ENCODE results near the gene PTPN5.
A peak's percentile ranks its signal among the peaks of the same experiment; 100 is the strongest.

PTPN5 gene

DNA sequence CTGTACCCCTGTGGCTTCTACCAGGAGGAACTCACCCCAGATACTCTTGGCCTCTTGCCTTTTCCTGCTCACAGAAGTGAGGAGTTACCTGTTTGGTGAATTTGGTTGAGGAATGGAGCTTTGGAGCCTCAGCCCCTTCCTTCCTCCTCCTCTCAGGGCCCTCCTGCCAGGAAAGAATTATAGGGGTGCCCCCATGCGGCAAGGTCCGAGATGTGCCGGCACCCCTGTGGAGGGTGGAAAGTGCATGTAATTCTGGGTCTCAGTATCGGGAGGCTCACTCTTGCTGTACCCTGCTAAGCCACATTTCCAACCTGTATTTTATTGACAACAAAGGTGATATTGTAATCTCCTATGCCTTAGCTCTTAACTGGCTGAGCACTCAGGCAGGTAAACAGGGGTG is 51.9 kb downstream of the PTPN5 start:
- no peak for DNase-seq (ENCODE audit: low read depth)

DNA sequence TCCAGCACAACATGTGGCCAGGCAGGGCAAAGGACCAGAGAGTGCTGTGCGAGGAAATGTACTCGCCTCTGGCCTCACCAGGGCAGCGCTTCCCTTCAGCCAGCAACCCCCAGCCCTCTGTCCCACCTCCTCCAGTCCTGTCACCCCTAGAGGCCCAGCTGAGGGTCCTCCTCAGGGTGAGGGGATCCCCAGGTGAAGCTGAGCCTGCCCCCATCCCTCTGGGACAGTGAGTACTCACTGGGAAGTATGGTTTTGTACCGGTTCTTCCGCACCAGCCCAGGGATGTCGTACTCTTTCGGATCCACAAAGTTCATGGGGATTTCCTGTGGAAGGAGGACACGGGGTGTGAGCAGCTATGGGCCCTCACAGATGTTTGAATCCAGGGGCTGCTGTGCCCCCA is 54.0 kb downstream of the PTPN5 start:
- no peak for DNase-seq (ENCODE audit: low read depth)

DNA sequence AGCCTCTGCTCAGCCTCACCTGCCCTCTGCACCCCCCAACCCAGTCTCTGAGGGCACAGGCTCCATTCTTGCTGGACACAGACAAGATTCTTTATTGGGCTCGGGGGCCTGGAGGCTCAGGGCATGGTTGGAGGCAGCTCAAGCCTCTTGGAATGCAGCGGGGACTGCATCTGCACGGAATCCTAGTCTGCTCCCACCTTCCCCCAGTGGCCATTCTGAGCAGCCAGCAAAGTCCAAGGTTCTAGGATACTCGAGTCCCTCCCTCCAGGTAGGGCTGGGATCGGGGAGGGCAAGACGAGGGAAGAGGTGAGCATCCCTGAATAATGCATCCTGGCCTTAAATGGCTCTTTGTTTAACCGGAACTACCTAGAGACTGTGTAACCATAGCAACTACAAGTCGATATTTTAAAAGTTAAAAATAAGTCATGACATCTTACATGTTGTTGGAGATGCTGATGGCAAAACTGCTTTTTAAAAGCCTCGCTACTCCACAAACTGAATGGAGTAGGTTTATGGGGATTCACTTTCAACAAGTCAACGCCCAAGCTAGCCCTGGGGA is 54.9 kb downstream of the PTPN5 start:
- no peak for DNase-seq (ENCODE audit: low read depth)

DNA sequence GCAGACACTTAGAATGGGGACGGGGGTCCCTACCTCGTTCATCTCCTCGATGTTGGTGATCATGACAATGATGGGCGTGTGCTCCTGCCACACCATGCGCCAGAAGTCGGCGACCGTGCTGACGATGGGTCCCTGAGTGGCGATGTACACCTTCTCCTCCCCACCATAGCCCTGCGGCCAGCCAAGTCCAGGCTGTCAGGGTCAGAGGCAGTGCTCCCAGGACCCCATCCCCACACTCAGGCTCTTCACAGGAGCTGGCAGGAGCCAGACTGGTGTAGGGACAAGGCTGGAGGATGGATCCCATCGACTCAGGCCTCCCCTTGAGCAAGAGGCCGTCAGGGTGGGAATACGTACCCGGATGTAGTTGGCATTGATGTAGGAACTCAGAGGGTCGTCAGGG is 58.4 kb downstream of the PTPN5 start:
- DNase-seq (ENCODE audit: low read depth) = no peak

DNA sequence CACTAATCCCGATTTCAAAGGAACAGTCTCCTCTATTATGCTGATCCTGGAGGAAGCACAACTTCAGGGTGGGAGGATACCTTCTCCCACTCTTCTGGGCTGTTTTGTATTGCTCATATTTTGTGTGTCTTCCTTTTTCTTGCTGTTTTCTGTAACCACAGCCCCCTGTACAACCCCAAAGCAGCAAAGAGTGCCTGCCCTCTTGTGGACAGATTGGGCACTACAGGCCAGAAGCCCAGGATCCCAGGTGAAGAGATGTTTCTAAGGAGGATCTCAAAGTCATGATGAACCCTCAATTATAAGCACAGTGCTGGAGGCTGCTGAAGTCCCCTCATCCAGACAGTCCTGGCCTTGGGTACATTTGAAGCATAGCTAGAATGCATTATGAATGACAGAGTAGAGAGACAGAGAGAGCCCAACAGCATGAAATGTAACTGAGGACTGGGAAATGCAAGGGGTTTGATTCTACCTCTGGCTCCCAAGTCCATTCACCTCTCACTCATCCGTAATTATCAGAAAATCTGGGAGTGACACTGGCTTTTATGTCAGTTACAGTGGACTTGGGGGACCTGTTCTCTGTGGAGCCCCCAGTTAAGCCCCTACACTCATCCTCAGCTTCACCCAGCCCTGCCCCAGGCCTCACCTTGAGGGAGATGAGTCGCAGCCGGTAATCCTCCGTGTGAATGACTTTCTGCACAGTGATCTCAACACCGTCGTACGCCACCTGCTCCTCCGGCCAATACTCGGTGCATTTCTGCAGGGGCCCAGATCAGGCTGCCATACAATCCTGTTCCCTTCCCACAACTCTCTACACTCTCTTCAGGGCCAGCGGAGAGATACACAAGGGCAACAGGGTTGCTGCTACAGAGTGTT is 59.4 kb downstream of the PTPN5 start:
- DNase-seq (ENCODE audit: low read depth) = peak; percentile 53

DNA sequence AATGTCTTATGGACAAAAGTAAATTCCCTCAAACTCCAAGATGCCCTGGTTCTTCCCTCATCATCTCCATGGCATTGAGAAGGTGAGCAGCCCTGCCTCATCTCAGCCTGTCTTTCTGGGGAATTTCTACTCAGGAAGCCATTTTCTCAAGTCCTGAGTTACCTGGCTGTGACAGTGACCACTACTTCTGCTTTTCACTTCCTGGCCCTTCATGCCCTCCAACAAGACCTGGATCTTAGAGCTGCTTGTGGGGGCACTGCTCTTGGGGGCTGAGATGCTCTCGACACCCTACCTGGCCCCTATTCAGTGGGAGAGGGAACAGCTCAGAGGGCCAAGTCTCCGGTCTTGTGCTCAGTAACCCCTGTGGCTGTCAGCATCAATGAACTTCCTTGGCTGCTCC is 60.2 kb downstream of the PTPN5 start:
- DNase-seq (ENCODE audit: low read depth) = no peak

DNA sequence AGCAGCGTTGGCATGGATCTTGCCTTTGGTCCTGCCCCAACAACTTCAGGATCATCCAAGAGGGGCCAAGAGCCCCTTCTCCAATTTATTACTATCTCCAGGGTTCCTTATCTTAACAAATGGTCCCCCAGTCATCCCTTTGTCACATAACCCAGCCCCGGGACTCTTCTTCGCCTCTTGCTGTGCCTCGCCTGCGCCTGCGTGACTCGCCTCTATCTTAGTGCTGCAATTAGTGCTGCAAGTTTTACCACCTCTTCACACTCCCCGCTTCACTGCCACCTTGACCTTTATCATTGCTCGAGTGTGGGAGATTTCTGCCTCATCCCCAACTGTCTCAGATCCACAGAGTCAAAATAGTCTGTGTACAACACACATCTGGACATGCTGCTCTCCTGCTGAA is 61.6 kb downstream of the PTPN5 start:
- DNase-seq (ENCODE audit: low read depth) = no peak

DNA sequence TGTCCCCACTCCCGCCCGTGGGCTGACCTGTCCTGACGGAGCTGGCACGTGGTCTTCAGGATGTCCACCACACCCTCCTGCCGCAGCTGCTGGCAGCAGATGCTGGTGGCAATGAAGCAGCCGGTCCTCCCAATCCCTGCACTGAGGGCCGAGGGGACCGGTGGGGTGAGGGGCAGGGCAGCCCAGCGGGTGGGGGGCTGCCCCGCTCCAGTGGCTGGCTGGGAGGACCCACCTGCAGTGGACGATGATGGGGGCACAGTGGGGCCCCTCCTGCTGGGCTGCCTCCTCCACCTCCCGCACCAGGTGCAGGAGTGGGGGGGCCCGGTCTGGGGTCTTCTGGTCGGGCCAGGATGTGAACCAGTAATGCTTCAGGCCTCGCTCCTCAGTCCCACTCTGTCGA is 62.2 kb downstream of the PTPN5 start:
- DNase-seq (ENCODE audit: low read depth) = no peak

DNA sequence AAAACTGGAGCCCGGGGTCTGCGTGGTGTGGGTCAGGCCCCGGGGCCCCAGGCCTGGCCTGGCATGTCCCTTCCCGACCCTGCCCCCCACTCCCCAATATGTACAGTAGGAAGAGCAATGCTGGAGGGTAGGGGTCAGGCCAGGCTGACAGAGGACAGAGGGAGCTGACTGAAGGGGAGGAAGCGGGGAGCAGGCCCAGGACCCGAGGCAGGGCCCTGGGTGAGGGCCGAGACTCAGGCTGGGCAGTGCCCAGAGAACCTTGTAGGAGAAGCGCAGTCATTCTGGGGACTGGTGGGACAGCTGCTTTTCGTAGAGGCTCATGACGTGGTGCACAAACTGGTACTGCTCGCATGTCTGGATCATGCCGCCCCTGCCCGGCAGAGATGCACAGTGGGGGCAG is 62.9 kb downstream of the PTPN5 start:
- no peak for DNase-seq (ENCODE audit: low read depth)

DNA sequence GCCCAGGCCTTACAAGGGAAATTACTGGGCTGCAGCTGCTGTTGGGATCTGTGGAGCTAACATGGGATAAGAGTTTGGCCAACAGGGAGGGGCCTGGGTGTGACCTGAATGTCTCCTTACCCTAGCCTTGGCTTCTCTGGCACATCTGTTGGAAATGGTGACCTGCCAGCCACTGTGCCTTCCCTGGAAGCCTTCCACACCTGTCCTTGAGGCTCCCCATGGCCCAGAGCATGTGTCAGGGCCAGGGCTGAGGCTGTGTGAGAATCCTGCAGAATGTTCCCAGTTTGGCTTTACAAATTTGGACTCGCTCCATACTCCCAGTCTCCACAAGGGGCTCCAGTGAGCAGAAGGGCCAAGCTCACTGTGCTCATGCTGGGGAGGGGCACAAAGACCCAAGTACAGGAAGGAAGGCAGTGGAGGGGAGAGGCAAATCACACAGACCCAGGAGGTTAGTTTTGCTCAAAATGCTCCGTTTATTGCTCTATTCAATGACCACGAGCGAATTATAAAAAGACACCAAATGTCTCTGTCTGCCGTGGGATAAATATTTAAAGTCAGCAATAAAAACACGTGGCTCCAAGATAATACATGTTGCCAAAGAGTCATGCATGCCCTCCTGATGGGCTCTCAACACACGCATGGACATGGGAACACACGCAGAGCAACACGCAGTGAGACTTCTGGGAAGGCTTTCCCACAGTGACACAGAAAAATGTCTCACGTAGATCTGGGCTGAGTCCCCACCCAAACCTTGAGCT is 63.9 kb downstream of the PTPN5 start:
- DNase-seq (ENCODE audit: low read depth) = no peak

DNA sequence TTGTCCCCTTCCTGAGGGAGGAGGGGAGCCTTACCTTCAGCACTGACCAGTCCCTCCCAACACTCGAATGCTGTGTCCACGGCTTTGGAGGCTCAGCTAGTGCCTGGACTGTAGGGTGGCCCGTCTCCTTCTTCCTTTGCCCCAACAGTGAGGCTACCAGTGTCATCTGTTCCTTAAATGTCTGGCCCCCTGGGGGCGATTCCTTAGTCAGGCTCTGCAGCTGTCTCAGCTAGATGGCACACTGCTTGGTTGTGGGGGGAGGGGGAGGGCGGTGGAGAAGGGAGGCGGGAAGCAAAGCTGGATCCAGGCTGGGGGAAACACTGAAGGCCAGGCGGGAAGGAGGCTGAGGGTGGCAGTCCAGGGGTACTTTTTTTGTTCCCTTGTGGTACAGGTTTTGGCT is 65.6 kb downstream of the PTPN5 start, which contains the start of gene IGSF22:
TSS of gene IGSF22 (minus strand) at position 149 of the 400 bp plus-strand sequence. CDS start 1,952 bp downstream, outside the sequence.
- DNase-seq (ENCODE audit: low read depth) = no peak

DNA sequence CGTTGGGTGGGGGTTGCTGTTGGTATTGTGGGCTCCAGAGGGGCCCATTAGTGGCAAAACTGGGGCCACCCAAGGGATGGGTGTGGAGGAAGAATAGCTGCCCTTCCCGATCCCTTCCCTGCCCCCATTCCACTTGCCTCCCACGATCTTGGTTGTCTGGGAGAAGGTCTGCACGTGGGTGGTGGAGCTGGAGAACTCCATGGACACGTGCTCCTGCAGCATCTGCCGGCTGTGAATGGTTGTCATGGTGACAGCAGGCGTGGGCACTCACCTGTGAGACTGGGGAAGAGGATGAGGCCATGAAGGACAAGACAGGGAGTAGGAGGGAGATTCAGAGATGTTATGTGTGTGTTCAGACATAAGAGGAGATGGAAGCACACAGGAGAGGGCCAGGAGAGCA is 67.6 kb downstream of the PTPN5 start:
- no peak for DNase-seq (ENCODE audit: low read depth)

DNA sequence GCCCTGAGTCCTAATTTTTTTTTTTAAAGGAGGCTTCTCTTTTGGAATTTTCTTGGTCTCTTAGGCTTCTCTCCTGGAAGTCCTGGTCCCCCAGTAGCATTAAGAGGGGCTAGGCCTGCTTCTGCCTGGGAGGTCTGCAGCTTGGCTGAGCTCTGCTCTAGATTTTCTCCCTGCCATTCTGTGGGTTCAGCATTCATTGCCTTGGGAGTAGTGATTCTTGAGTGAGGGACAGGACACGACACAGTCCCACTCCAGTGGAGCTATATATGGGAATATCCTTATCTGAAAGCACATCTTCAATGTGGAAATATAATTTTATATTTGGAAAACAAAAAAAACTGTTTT is 69.3 kb downstream of the PTPN5 start:
- no peak for DNase-seq (ENCODE audit: low read depth)

DNA sequence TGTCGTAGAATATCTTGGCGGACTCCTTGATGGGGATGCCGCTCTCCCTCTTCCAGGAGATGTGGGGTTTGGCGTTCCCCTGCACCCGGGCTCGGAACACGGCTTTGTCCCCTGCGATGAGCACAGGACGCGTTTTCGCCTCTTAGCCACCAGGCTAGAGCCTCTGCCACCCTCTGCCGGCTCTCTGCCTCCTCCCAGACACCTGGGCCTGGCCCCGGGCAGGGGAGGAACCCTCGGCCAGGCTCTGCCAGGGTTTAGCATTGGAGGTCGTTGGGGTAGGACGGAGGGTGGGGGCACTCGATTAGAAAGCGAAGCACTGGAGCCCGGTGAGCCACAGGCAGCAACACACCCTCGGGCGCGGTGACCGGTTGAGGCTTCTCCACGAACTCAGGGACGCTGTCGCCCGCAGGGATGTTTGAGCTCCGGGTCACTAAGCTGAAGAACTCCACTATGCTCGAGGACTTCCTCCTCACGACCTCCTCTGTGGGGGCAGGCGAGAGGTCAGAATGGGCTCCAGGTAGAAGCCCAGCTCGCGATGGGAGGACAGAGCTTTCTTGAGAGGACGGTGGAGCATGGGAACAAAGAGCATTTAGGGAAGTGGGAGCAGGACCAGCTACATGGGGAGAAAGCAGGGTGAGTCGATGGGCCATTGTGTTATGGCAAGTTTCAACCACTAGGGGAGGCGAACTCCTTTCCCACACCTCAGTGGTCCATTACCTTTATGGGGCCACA is 69.9 kb downstream of the PTPN5 start:
- peak; percentile 27 for DNase-seq (ENCODE audit: low read depth)

DNA sequence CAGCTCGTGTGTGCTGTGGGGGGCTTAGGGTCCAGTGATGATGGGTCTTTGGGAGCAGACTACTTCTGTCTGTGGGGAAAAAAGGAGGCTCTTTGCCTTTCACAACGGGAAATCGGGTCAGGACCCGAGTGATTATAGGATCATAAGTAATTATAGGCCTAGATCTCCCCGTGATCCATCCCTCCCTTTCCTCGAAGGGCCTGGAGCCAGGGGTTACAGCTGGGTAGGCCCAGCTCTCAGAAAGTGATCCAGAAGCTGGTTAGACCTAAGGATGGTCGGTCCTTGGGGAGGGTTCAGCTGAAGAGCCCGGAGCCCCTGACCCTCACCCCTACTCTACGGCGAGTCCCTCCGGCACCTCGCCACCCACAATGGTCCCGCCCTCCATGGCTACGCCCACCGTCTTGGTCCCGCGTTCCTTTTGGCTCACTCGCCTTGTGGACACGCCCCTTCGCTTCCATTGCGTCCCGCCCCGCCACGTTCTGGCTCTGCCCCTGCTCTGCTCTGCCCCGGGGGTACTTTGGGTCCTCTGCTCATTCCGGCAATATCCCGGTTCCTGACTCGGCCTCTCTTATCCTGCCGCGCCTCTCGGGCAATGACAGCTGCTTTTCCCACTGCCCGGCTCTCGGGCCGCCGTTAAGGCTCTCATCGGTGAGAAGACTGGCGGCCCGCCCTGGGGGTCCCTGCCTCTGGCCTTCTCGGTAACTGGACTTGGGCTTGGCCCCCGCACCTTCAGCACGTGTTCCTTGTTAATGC is 70.6 kb downstream of the PTPN5 start:
- peak; percentile 77 for DNase-seq (ENCODE audit: low read depth)

DNA sequence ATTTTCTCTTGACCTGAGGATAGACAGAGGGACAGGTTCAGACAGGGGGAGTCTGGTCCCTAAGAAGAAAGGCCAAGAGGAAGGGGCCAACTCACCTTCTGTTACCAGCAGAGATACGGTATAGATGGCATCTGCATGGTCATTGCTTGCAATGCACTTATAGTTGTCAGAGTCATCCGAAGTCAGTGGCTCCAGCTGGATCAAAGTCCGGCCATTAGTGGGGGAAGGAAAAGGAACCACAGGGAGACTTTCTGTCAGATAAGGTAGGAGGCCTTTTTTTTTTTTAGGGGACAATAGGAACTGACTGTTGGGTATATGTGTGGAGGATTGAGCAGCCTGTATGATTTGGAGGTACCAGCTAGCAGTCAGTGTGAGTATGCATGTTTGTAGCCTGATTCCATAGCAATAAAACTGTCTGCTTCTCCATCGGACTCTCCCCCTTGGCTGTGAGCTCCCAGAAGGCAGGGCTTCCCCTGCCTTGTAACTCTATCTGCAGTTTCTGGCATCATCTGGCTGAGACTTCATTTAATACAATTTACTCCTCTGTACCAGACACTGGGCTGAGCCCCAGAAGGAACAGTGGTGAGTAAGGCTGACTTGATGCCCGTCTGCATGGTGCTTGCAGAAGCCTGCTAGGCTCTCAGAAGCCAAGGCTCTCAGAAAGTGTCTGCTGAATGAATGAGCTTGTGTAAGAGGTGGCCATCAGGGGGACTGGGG is 71.3 kb downstream of the PTPN5 start:
- no peak for DNase-seq (ENCODE audit: low read depth)

DNA sequence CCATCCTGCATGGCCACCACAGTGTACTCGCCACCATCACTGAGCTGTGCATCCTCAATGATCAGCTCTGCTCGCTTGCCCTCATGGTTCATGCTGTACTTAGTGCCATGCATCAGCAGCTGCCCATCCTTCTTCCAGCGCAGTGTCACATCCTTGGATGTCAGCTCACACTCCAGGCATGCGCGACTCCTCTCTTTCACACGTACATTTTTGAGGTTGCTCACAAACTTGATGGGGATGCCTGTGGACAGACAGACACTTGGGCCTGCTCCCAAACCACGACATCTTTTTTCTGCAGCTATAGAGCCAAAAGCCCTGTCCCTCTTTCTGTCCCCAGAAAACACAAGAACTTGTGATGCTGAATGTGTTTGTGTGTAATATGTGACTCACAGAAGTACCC is 76.1 kb downstream of the PTPN5 start:
- DNase-seq (ENCODE audit: low read depth) = no peak

DNA sequence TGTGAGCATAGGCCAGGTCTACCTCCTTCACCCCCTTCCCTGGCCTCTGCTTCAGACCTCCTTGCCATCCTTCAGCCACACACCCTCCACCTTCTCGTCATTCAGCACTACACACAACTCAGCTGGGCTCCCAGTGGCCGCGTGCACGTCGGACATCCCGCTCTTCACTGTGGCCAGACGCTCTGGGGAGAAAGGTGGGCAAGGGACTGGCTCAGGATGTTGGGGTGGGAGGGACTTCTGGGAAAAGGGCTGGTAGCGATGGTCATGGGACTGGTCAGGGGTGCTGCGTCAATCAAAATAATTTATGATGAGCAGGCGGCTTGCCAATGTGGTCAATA is 77.2 kb downstream of the PTPN5 start:
- DNase-seq (ENCODE audit: low read depth) = no peak

DNA sequence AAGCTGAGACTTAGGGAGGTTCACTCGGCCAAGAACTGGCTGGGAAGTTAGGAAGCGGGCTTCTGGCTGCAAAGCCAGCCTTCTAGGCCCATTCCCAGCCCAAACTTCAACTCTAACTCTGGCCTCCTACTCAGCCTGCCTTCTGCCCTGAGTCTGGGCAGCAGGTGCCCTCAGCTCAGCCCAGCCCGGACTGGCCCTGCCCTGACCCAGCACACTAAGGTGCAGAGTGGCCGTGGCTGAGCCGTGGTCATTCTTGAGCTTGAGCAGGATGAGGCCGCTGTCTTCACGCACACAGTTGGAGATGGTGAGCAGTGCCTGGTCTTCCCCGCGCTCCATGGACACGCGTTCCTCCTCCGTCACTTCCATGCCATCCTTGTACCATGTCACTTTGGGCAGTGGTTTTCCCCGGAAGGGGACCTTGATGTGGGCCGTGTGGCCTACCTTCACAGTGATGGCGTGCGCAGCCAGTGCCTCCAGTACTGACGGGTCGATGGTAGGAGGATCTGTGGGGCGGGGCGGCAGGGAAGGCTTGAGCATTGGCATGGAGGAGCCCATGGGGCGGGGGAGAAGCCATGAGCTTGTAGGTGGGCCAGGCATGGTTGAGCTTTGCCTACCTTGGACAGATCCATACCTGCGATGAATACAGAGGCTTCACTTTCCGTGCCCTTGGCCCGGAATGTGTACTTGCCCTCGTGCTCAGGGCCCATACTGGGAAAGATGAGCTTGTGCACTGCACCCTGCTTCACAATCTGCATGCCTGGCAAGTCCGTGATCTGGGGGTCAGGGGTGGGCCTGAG is 77.8 kb downstream of the PTPN5 start:
- DNase-seq (ENCODE audit: low read depth) = no peak

DNA sequence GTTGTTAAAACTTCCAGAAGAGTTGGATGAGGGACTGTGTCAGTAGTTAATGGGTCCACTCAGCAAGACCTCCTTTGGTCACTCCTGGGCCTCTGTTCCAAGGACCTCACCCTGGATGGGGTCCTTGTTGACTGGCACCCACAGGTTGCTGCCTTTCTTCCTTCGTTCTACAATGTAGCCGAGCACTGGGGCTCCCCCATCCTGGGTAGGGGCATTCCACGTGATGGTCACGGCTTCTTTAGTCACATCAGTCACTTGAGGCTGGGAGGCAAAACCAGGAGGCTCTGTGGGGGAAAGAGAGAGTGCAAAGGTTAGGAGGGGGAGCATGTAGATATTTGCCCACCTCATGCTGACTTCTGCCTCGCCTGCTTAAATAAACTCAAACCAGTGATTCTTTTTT is 81.1 kb downstream of the PTPN5 start:
- no peak for DNase-seq (ENCODE audit: low read depth)

Measured in activated T-helper 9 cell treated with anti-CD3 and anti-CD28 coated beads, Interleukin-2, amount 50 U/mL, for 16 hours (primary cell).